ENCODE results near the gene NIPAL4. TPM values are rescaled to one million over a fixed set of nuclear protein-coding genes. Genes with fewer than 3 reads are reported as not detected.
"Not testable (repeated sequence)": the region's sequence is repeated elsewhere in the genome, so short reads cannot be mapped to it uniquely, and the experiment has no call there.

The NIPAL4 gene
- 1.4 TPM for polyA plus RNA-seq
- long read RNA-seq, donor 1, partial matches to known transcripts, result 0 of 2 reads
- long read RNA-seq, donor 1, other reads (novel, unspliced or antisense), result 0 of 2 reads
- long read RNA-seq, donor 2, partial matches to known transcripts, result 0 of 1 reads
- long read RNA-seq, donor 2, other reads (novel, unspliced or antisense), result 0 of 1 reads
- long read RNA-seq, donor 3, result 0 reads
- long read RNA-seq, donor 4, result 0 reads
- long read RNA-seq, donor 5, partial matches to known transcripts, result 0 of 1 reads
- long read RNA-seq, donor 5, other reads (novel, unspliced or antisense), result 0 of 1 reads
- long read RNA-seq, donor 6, result 0 reads
- long read RNA-seq, donor 7, result 0 reads
- long read RNA-seq, donor 8, partial matches to known transcripts, result 0 of 1 reads
- long read RNA-seq, donor 8, other reads (novel, unspliced or antisense), result 0 of 1 reads
- long read RNA-seq, donor 9, result 0 reads
- long read RNA-seq, donor 10, partial matches to known transcripts, result 0 of 1 reads
- long read RNA-seq, donor 10, other reads (novel, unspliced or antisense), result 0 of 1 reads
- long read RNA-seq, donor 11, result 0 reads

- Histone ChIP-seq H3K27ac (ENCODE audit: low read length) (no peak within 1 kb of the TSS), H3K27me3 (ENCODE audit: control insufficient read depth, insufficient read depth, low read length) (peaks cover 26% of the 10 kb centered on the region), H3K9me3 (ENCODE audit: control insufficient read depth, low read depth, low read length) (no peaks in the 10 kb centered on the region), H3K4me3 (ENCODE audit: low read length) (peak within 1 kb of the TSS; percentile 41), H3K36me3 (ENCODE audit: control insufficient read depth, insufficient read depth, low read length) (no peaks in the 10 kb centered on the region), H3K4me1 (ENCODE audit: control insufficient read depth, insufficient read depth, low read length) (no peaks in the 10 kb centered on the region)
- WGBS (ENCODE audit: insufficient coverage, low lambda C conversion rate), result no CpG with 5 or more reads among the region's 54 CpGs
- peak; percentile 65 to 75 for DNase-seq
These were observed at the start of gene NIPAL4 for GRCh38 chr5:157459715-157460599. Gene NIPAL4, plus strand, starts transcription at chr5:157460213. Its CDS starts 108 bp downstream, at chr5:157460321.

DNA sequence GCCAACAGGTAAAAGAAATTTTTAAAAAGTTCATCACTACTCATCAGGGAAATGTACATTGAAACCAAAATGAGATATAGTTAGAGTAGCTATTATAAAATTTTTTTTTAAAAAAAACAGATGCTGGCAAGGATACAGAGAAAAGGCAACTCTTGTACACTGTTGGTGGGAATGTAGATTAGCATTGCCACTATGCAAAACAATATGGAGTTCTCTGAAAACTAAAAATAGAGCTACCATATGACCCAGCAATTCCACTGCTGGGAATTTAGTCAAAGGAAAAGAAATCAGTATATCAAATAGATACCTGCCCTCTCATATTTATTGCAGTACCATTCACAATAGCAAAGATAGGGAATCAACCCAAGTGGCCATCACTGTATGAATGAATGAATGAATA, 44.2 kb upstream of the NIPAL4 start:
- no peak overlapping the region for H3K27ac ChIP-seq (ENCODE audit: low read length)
- no peak overlapping the region for H3K4me3 ChIP-seq (ENCODE audit: low read length)
- no peaks in the 10 kb centered on the region for H3K27me3 ChIP-seq (ENCODE audit: control insufficient read depth, insufficient read depth, low read length)
- no peaks in the 10 kb centered on the region for H3K4me1 ChIP-seq (ENCODE audit: control insufficient read depth, insufficient read depth, low read length)
- peaks cover 5% of the 10 kb centered on the region for H3K9me3 ChIP-seq (ENCODE audit: control insufficient read depth, low read depth, low read length)
- no peaks in the 10 kb centered on the region for H3K36me3 ChIP-seq (ENCODE audit: control insufficient read depth, insufficient read depth, low read length)
- no peak for DNase-seq

DNA sequence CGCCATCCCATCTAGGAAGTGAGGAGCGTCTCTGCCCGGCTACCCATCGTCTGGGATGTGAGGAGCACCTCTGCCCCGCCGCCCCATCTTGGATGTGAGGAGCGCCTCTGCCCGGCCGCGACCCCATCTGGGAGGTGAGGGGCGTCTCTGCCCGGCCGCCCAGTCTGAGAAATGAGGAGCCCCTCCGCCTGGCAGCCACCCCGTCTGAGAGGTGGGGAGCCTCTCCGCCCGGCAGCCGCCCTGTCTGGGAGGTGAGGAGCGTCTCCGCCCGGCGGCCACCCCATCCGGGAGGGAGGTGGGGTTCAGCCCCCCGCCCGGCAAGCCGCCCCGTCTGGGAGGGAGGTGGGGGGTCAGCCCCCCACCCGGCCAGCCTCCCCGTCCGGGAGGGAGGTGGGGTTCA, 40.5 kb upstream of the NIPAL4 start:
- no CpG with 5 or more reads among the region's 30 CpGs for WGBS (ENCODE audit: insufficient coverage, low lambda C conversion rate)
- not testable (repeated sequence) for H3K27me3 ChIP-seq (ENCODE audit: control insufficient read depth, insufficient read depth, low read length); H3K9me3 ChIP-seq (ENCODE audit: control insufficient read depth, low read depth, low read length); DNase-seq; H3K27ac ChIP-seq (ENCODE audit: low read length); H3K4me1 ChIP-seq (ENCODE audit: control insufficient read depth, insufficient read depth, low read length); H3K4me3 ChIP-seq (ENCODE audit: low read length); H3K36me3 ChIP-seq (ENCODE audit: control insufficient read depth, insufficient read depth, low read length)

GRCh38 chr5:157429920-157430319, 30.1 kb upstream of the NIPAL4 start:
- H3K4me1 ChIP-seq (ENCODE audit: control insufficient read depth, insufficient read depth, low read length); H3K27ac ChIP-seq (ENCODE audit: low read length); H3K4me3 ChIP-seq (ENCODE audit: low read length); DNase-seq; H3K9me3 ChIP-seq (ENCODE audit: control insufficient read depth, low read depth, low read length); H3K27me3 ChIP-seq (ENCODE audit: control insufficient read depth, insufficient read depth, low read length); H3K36me3 ChIP-seq (ENCODE audit: control insufficient read depth, insufficient read depth, low read length): not testable (repeated sequence)
- 100% methylated on average over 1 of the region's 5 CpGs for WGBS (ENCODE audit: insufficient coverage, low lambda C conversion rate)

- H3K4me1 ChIP-seq (ENCODE audit: control insufficient read depth, insufficient read depth, low read length), result no peaks in the 10 kb centered on the region
- no peak overlapping the region for H3K27ac ChIP-seq (ENCODE audit: low read length)
- WGBS (ENCODE audit: insufficient coverage, low lambda C conversion rate), result 8% methylated on average over 2 of the region's 4 CpGs
- peak; percentile 38 to 60 for DNase-seq
- H3K36me3 ChIP-seq (ENCODE audit: control insufficient read depth, insufficient read depth, low read length), result no peaks in the 10 kb centered on the region
- no peak overlapping the region for H3K4me3 ChIP-seq (ENCODE audit: low read length)
- no peaks in the 10 kb centered on the region for H3K27me3 ChIP-seq (ENCODE audit: control insufficient read depth, insufficient read depth, low read length)
- no peaks in the 10 kb centered on the region for H3K9me3 ChIP-seq (ENCODE audit: control insufficient read depth, low read depth, low read length)
These were observed 28.3 kb upstream of the NIPAL4 start for GRCh38 chr5:157431544-157432200.

DNA sequence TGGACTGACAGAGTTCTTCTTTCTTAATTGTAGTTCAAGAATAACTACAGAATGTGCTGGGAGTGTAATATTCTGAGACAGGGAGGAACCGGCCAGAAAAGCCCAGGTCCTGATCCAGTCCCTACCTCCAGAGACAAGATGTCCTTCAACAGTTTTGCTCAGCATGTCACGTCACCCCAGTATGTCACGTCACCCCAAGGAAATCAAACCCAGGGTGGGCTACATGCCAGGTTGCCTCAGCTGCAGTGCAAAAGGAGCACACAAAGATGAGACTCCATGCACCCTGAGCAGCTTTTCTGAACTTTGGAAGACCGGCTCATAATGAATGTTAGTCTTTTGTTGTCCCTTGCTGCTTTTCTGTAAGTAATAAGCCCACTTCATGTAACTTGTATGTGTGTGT, 25.9 kb upstream of the NIPAL4 start:
- no peaks in the 10 kb centered on the region for H3K27me3 ChIP-seq (ENCODE audit: control insufficient read depth, insufficient read depth, low read length)
- no peak for DNase-seq
- H3K4me3 ChIP-seq (ENCODE audit: low read length), result no peak overlapping the region
- H3K4me1 ChIP-seq (ENCODE audit: control insufficient read depth, insufficient read depth, low read length), result no peaks in the 10 kb centered on the region
- H3K27ac ChIP-seq (ENCODE audit: low read length), result no peak overlapping the region
- no peaks in the 10 kb centered on the region for H3K9me3 ChIP-seq (ENCODE audit: control insufficient read depth, low read depth, low read length)
- H3K36me3 ChIP-seq (ENCODE audit: control insufficient read depth, insufficient read depth, low read length), result no peaks in the 10 kb centered on the region
- WGBS (ENCODE audit: insufficient coverage, low lambda C conversion rate), result no CpG with 5 or more reads among the region's 4 CpGs

GRCh38 chr5:157443041-157443549, 16.9 kb upstream of the NIPAL4 start:
- WGBS (ENCODE audit: insufficient coverage, low lambda C conversion rate), result no CpG with 5 or more reads among the region's 7 CpGs
- Histone ChIP-seq H3K4me1 (ENCODE audit: control insufficient read depth, insufficient read depth, low read length) (no peaks in the 10 kb centered on the region), H3K27ac (ENCODE audit: low read length) (no peak overlapping the region), H3K9me3 (ENCODE audit: control insufficient read depth, low read depth, low read length) (no peaks in the 10 kb centered on the region), H3K4me3 (ENCODE audit: low read length) (no peak overlapping the region), H3K36me3 (ENCODE audit: control insufficient read depth, insufficient read depth, low read length) (no peaks in the 10 kb centered on the region), H3K27me3 (ENCODE audit: control insufficient read depth, insufficient read depth, low read length) (no peaks in the 10 kb centered on the region)
- no peak for DNase-seq

DNA sequence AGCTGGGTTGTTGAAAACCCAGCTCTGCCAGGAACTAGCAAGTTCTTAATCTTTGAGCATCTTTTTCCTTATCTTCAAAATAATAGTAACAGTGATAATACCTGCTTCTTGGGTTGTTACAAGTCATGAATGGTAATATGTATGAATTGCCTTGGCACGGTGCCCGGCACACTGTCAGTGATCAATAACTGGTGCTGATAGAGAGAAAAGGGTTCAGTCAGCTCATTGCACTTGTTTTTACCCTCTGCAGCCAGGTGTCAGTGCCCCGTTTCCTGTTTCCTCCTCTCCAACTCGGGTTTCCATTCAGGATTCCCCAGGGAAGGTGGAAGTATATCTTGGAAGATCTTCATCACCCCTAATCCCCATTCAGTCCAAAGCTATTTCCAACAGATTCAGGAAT, 15.8 kb upstream of the NIPAL4 start:
- Histone ChIP-seq H3K4me3 (ENCODE audit: low read length) (no peak overlapping the region), H3K27ac (ENCODE audit: low read length) (no peak overlapping the region), H3K9me3 (ENCODE audit: control insufficient read depth, low read depth, low read length) (no peaks in the 10 kb centered on the region), H3K4me1 (ENCODE audit: control insufficient read depth, insufficient read depth, low read length) (no peaks in the 10 kb centered on the region), H3K27me3 (ENCODE audit: control insufficient read depth, insufficient read depth, low read length) (no peaks in the 10 kb centered on the region), H3K36me3 (ENCODE audit: control insufficient read depth, insufficient read depth, low read length) (no peaks in the 10 kb centered on the region)
- no peak for DNase-seq
- no CpG with 5 or more reads among the region's 4 CpGs for WGBS (ENCODE audit: insufficient coverage, low lambda C conversion rate)

GRCh38 chr5:157445745-157446411, 14.1 kb upstream of the NIPAL4 start:
- no CpG with 5 or more reads among the region's 5 CpGs for WGBS (ENCODE audit: insufficient coverage, low lambda C conversion rate)
- Histone ChIP-seq H3K36me3 (ENCODE audit: control insufficient read depth, insufficient read depth, low read length) (no peaks in the 10 kb centered on the region), H3K4me3 (ENCODE audit: low read length) (no peak overlapping the region), H3K27ac (ENCODE audit: low read length) (no peak overlapping the region), H3K9me3 (ENCODE audit: control insufficient read depth, low read depth, low read length) (no peaks in the 10 kb centered on the region), H3K27me3 (ENCODE audit: control insufficient read depth, insufficient read depth, low read length) (no peaks in the 10 kb centered on the region), H3K4me1 (ENCODE audit: control insufficient read depth, insufficient read depth, low read length) (no peaks in the 10 kb centered on the region)
- DNase-seq, result no peak
